ENCODE results near the gene GJB6.

Gene GJB6

DNA sequence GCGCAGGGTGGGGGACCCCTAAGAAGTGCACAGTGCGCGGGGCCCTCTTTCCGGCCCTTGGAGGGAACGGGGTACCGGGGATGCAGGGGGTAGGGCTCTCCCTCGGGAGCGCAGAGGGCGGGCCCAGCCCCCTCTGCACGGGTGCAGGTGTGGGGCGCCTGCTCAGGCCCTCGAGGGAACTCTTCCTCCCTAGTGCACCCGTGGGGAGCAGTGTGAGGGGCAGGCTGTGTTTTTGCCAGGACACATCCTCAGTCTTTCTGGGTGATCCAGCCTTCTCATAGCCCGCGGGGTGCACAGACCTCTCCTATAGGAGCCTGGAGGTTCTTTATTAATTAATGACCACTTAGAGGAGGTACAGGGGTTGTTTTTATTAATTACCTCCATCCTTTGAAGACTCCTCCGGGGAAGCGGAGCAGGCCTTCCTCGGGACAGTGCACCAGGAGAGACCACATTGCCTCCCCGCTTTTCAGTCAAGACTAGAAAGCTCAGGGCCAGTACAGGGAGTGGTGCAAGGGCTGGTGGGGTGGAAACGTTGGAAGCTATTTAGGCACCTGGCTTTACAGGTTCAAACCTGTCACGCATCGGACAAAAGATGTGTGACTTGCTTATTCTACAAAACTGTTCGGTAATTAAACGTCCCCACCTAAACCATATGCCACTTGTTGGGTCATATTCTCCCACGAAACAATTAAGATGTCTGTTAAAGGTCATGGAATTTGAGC is 598 bp upstream of the GJB6 start (continued):
- TF ChIP-seq, protein P1, sequence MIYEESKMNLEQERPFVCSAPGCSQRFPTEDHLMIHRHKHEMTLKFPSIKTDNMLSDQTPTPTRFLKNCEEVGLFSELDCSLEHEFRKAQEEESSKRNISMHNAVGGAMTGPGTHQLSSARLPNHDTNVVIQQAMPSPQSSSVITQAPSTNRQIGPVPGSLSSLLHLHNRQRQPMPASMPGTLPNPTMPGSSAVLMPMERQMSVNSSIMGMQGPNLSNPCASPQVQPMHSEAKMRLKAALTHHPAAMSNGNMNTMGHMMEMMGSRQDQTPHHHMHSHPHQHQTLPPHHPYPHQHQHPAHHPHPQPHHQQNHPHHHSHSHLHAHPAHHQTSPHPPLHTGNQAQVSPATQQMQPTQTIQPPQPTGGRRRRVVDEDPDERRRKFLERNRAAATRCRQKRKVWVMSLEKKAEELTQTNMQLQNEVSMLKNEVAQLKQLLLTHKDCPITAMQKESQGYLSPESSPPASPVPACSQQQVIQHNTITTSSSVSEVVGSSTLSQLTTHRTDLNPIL (CRISPR knock-in tag; IDR thresholded peaks at IDR 0.05; ENCODE audit: low read depth): no peak

GRCh38 chr13:20230913-20231838 is 943 bp downstream of the GJB6 start:
- TF ChIP-seq ZFP30 (CRISPR knock-in tag; IDR thresholded peaks at IDR 0.05) (no peak), ARNTL (CRISPR knock-in tag; IDR thresholded peaks at IDR 0.05; ENCODE audit: borderline replicate concordance, low read depth) (no peak), BACH2 (CRISPR knock-in tag; IDR thresholded peaks at IDR 0.05; ENCODE audit: borderline replicate concordance) (no peak), ZNF70 (CRISPR knock-in tag; IDR thresholded peaks at IDR 0.05) (no peak), ZNF8 (CRISPR knock-in tag; IDR thresholded peaks at IDR 0.05) (no peak), CSDC2 (CRISPR knock-in tag; IDR thresholded peaks at IDR 0.05) (no peak), TSHZ2 (CRISPR knock-in tag; IDR thresholded peaks at IDR 0.05) (no peak), PPARA (CRISPR knock-in tag; IDR thresholded peaks at IDR 0.05; ENCODE audit: borderline replicate concordance) (no peak), OSR1 (CRISPR knock-in tag; IDR thresholded peaks at IDR 0.05) (no peak), RARB (CRISPR knock-in tag; IDR thresholded peaks at IDR 0.05) (no peak), SNAI2 (CRISPR knock-in tag; IDR thresholded peaks at IDR 0.05) (no peak), ISL1 (CRISPR knock-in tag; IDR thresholded peaks at IDR 0.05) (no peak)
- TF ChIP-seq, protein P2, sequence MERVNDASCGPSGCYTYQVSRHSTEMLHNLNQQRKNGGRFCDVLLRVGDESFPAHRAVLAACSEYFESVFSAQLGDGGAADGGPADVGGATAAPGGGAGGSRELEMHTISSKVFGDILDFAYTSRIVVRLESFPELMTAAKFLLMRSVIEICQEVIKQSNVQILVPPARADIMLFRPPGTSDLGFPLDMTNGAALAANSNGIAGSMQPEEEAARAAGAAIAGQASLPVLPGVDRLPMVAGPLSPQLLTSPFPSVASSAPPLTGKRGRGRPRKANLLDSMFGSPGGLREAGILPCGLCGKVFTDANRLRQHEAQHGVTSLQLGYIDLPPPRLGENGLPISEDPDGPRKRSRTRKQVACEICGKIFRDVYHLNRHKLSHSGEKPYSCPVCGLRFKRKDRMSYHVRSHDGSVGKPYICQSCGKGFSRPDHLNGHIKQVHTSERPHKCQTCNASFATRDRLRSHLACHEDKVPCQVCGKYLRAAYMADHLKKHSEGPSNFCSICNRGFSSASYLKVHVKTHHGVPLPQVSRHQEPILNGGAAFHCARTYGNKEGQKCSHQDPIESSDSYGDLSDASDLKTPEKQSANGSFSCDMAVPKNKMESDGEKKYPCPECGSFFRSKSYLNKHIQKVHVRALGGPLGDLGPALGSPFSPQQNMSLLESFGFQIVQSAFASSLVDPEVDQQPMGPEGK (CRISPR knock-in tag; IDR thresholded peaks at IDR 0.05; ENCODE audit: borderline replicate concordance): no peak
- TF ChIP-seq, protein P1 (CRISPR knock-in tag; IDR thresholded peaks at IDR 0.05; ENCODE audit: low read depth): no peak
- ATAC-seq: peak; percentile 34; the same call in 2 of the 3 replicates

DNA sequence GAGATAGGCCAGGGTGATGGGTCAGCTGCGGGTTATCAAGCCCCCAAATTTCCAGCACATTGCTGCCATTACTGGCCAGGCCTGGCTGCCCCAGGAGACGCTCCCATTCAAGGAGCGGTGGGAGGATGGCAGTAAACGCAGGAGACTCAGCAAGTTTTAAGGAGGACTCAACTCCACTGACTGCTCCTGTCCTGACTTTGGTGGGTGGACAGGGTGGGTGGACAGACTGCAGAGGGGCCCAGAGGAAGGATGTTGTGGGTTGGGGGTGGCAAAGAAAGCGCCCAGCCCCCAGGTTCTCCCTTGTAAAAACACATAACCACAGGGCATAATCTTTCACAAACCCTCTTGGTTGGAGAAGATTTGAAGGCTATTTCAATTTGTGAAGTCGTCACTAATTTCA is 4.4 kb downstream of the GJB6 start:
- ATAC-seq: no peak
- TF ChIP-seq, protein P3, sequence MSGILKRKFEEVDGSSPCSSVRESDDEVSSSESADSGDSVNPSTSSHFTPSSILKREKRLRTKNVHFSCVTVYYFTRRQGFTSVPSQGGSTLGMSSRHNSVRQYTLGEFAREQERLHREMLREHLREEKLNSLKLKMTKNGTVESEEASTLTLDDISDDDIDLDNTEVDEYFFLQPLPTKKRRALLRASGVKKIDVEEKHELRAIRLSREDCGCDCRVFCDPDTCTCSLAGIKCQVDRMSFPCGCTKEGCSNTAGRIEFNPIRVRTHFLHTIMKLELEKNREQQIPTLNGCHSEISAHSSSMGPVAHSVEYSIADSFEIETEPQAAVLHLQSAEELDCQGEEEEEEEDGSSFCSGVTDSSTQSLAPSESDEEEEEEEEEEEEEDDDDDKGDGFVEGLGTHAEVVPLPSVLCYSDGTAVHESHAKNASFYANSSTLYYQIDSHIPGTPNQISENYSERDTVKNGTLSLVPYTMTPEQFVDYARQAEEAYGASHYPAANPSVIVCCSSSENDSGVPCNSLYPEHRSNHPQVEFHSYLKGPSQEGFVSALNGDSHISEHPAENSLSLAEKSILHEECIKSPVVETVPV (CRISPR knock-in tag; IDR thresholded peaks at IDR 0.05): no peak
- TF ChIP-seq ZFP3 (CRISPR knock-in tag; IDR thresholded peaks at IDR 0.05) (no peak), GLIS3 (CRISPR knock-in tag; IDR thresholded peaks at IDR 0.05) (no peak), TCF4 (CRISPR knock-in tag; IDR thresholded peaks at IDR 0.05; ENCODE audit: borderline replicate concordance) (no peak), TOX (CRISPR knock-in tag; IDR thresholded peaks at IDR 0.05; ENCODE audit: borderline replicate concordance) (no peak), ZNF565 (CRISPR knock-in tag; conservative IDR thresholded peaks at IDR 0.05; ENCODE audit: low read depth) (no peak), SNAI2 (CRISPR knock-in tag; IDR thresholded peaks at IDR 0.05) (no peak), OSR1 (CRISPR knock-in tag; IDR thresholded peaks at IDR 0.05) (no peak), ESRRG (CRISPR knock-in tag; IDR thresholded peaks at IDR 0.05) (no peak), ZNF8 (CRISPR knock-in tag; IDR thresholded peaks at IDR 0.05) (no peak), PPARA (CRISPR knock-in tag; IDR thresholded peaks at IDR 0.05; ENCODE audit: borderline replicate concordance) (no peak)
- TF ChIP-seq, protein P4, sequence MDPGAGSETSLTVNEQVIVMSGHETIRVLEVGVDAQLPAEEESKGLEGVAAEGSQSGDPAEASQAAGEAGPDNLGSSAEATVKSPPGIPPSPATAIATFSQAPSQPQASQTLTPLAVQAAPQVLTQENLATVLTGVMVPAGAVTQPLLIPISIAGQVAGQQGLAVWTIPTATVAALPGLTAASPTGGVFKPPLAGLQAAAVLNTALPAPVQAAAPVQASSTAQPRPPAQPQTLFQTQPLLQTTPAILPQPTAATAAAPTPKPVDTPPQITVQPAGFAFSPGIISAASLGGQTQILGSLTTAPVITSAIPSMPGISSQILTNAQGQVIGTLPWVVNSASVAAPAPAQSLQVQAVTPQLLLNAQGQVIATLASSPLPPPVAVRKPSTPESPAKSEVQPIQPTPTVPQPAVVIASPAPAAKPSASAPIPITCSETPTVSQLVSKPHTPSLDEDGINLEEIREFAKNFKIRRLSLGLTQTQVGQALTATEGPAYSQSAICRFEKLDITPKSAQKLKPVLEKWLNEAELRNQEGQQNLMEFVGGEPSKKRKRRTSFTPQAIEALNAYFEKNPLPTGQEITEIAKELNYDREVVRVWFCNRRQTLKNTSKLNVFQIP (CRISPR knock-in tag; IDR thresholded peaks at IDR 0.05; ENCODE audit: borderline replicate concordance, low read depth): no peak
- TF ChIP-seq, protein P1 (CRISPR knock-in tag; IDR thresholded peaks at IDR 0.05; ENCODE audit: low read depth): no peak
- TF ChIP-seq, protein P2 (CRISPR knock-in tag; IDR thresholded peaks at IDR 0.05; ENCODE audit: borderline replicate concordance): no peak

Measured in SK-N-SH treated with all-trans-retinoic acid at 6 μM for 48 hours (cell line).